GM08714 (cell line): ENCODE measurements around the gene JAKMIP3.

Source experiments
- H3K4me3 ChIP-seq: fragments of 200-500 bp; sonication (Bioruptor generic); 2 replicates; pipeline ENCODE4 v1.5.1; 2014; ENCODE audit warnings: mild to moderate bottlenecking, low read length, inconsistent platforms
- ZNF274 ChIP-seq: IDR thresholded peaks from 2 replicates; pipeline ENCODE4 v1.6.1; 2012; ENCODE audit warnings: mild to moderate bottlenecking, low read depth, low read length

JAKMIP3 gene

DNA sequence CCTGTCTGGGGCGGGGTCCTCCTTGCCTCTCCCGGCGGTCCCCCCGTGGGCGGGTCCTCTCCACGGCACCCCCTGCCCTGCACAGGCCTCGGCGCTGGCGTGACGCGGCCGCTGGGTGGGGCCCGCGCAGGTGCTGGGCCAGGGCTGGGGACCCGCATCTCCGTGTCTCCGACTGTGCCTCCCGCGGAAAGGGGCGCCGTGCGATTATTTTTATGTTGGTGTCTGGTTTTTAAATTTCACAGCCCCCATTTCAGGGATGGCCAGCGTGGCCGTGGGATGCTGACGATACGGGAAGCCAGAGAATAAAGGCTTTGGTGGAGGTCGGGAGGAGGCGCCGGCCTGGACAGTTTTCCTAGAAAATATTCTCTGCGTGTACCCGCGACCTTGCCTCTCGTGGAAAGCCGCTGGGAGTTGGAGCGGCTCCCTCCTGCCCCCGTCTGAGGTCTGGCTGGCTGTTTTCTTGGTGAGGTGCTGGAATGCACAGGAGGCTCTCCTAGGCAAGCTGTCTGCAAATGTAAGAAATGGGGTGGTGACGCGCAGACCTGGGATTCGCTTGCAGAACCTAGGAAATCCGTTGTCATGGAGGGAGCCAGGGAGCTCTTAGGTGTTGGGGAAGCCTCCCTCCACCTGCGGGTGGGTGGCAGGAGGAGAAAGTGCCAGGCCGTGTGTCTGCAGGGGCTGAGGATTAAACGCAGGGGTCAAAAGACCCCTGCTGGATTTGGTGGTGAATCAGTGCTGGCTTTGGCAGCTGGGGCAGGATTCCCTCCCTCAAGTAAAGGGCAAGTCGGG is 28.7 kb upstream of the JAKMIP3 start:
- no peak overlapping the region for H3K4me3 ChIP-seq
- TF ChIP-seq ZNF274 = no peak

DNA sequence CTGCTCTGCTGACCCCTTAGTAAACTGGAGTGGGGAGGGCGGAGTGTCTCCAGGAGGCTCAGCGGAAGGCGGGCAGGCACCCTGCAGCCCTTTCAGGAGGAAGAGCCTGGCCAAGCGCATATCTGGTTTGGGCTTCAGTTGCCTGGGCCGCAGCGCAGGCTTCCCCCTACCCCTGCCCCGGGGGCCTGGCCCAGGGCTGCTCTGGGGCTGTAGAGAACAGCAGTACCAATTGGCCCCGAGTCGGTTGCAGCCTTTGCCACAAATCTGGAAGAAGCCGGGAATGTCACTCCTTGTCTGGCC is 28.1 kb upstream of the JAKMIP3 start:
- no peak overlapping the region for H3K4me3 ChIP-seq
- no peak for TF ChIP-seq ZNF274

DNA sequence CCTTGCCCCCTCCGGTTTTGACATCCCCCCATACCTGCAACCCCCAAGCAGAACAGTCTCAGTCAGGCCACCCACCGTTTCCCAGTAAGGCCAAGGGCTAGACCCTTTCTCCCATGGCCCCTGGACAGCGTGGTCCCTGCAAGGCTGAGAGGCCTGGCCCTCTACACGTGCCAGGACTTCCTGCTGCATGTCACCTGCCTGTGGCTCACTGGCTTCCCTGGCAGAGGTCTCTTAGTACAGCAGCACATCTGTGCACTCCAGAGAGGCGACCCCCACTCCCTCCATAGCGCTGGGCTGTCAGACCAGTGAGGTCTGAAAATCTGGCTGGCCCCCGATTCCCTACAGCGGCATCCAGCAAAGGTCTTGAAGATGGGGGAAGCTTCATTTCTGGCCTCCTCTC is 26.4 kb upstream of the JAKMIP3 start:
- H3K4me3 ChIP-seq = no peak overlapping the region
- no peak for TF ChIP-seq ZNF274

DNA sequence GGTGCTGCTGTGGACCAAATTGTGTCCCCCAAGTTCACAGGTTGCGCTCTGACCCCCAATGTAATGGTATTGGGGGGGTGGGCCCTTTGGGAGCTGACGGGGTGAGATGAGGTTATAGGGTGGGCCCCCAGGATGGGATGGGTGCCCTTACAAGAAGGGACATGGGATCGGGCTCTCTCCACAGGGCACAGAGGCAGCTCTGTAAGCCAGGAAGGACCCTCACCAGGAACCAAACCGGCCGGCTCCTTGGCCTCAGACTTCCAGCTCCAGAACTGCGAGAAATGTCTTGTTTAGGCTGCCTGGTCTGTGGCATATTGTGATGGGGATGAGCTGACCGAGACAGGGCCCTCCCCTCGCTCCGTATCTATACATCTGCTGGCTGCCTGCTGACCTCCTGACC is 25.7 kb upstream of the JAKMIP3 start:
- TF ChIP-seq ZNF274 = no peak
- H3K4me3 ChIP-seq = no peak overlapping the region

DNA sequence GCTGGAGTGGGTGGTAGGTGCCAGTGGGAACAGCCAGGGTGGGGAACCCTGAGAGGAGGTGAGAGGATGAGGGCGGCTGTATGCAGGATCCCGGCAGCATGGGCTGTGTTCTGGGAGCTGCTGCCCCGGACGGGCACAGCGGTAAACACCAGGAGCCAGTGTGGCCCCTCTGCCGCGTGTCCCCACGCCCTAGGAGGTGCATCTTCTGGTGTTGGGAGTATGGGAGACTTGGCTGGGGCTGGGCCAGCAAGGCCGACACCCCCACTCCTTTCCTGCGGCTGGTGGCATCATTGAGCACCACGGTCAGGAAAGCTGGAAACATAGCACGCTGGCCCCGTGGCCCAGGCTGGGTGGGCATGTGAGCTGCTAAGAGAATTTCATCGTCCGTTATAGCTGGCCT is 24.4 kb upstream of the JAKMIP3 start:
- no peak for TF ChIP-seq ZNF274

DNA sequence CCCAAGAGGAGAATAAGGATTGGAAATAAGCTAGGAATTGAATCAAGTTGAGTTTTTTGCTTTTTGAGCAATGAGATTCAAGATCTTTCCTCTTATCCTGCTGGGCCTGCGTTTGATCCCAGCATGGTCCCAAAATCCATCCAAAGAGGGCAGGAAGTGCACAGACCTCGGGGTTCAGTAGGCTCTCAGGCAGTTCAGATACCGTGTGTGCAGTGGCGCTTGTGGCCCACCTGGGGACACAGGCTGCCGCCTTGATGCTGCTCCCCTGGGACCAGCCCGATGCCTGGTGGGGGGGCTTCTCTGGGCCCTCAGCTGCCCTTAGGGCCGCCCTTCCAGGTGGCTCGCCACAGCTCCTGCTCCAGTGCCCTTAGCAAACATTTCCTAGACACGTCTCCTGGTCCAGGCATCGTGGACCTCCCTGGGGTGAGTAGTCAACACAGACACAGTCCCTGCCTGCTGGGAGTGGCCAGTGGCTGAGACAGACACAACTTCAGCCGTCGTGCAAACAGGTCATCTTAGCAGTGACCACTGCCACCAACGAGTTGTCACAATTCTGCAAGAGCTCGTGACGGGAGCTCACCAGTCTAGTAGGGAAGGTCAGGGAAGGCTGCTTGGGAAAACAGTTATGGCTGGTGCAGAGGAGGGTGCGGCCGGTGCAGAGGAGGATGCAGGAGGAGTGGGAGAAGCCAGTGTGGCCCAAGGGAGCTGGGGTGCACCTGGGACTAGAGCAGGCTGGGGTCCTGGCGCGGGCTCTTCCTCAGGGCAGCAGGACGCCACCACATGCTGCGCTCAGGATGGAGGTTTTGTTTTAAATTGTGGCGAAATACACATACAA is 21.7 kb upstream of the JAKMIP3 start:
- no peak overlapping the region for H3K4me3 ChIP-seq
- no peak for TF ChIP-seq ZNF274

More for the DNA sequence above, 24.4 kb upstream of the JAKMIP3 start:
- no peak overlapping the region for H3K4me3 ChIP-seq

DNA sequence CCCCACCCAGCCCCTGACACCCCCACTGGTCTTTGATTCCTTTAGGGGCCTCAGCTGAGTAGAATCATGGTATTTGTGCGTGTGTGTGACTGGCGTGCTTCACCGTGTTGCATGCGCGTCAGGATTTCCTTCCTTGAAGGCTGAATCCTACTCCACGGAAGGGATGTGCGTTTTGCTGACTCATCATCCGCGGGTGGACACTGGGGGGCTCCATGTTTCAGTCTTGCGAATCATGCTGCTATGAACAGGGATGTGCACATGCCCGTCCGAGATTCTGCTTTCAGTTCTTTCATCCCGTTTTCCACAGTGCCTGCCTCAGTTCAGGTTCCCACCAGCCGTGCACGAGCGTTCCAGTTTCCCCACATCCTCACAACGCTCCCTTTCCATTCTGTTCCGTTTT is 20.9 kb upstream of the JAKMIP3 start:
- no peak for TF ChIP-seq ZNF274
- H3K4me3 ChIP-seq = no peak overlapping the region

DNA sequence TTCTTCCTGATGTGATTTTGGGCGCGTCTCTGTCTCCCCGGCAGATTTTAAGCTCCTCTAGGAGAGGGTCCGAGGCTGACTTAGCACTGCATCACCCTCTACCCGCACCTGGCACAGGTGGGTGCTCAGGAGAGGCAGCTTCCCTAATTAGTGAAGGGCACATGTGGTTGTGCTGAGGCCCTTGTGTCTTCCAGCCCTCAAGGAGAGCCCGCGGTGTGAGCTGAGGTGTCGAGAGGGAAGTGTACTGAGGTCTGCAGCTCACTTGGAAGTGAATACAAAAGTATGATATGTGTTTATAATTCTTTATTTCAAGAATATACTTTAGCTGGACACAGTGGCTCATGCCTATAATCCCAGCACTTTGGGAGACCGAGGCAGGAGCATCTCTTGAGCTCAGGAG is 20.4 kb upstream of the JAKMIP3 start:
- TF ChIP-seq ZNF274 = no peak

DNA sequence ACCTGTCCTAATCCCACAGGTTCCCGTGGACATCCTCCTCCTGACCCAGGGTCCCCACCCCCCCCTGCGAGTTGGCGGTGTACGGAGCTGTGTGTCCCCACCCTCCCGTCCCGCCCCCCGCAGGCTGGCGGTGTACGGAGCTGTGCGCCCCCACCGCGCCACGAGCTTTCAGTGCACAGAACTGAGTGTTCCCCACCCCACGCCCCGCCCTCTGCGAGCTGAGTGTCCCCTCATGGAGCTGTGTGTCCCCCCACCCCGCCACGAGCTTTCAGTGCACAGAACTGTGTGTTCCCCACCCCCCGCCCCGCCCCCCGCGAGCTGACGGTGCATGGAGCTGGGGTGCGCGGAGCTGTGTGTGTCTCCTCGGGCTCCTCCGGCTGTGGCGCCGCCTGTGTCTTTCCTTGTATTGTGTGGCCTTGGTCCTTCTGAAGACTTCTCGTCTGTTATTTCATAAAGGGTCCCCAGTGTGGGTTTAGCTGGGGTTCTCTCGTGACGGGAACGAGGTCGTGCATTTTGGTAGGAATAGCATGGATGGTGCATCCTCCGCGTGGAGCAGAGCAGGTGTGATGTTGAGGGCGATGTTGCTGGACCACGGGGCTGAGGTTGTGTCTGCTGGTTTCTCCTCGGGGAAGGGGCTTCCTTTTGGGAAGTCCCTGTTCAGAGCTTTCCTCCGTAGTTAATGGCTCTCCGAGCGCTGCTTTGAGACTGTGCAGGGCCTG is 18.0 kb upstream of the JAKMIP3 start:
- no peak for TF ChIP-seq ZNF274

More for the DNA sequence above, 20.4 kb upstream of the JAKMIP3 start:
- H3K4me3 ChIP-seq = no peak overlapping the region

DNA sequence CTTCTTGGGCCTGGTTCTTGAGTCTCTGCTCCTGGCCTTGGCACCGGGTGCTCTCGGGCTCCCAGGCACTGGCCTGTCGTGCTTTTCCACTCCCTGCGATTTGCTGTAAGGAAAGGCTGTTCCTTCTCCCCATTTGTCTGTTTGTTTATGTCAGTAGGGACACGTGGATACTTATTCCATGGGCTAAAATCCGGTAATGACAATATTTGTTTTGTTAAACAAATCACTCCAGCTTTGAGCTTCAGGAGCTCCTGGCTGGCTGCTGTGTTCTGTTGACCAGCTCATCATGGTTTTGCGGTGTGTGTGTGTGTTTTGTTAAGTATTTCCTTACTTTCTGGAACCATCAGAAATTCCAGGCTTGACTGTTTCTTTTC is 17.5 kb upstream of the JAKMIP3 start:
- no peak overlapping the region for H3K4me3 ChIP-seq
- TF ChIP-seq ZNF274 = no peak

More for the DNA sequence above, 18.0 kb upstream of the JAKMIP3 start:
- no peak overlapping the region for H3K4me3 ChIP-seq

DNA sequence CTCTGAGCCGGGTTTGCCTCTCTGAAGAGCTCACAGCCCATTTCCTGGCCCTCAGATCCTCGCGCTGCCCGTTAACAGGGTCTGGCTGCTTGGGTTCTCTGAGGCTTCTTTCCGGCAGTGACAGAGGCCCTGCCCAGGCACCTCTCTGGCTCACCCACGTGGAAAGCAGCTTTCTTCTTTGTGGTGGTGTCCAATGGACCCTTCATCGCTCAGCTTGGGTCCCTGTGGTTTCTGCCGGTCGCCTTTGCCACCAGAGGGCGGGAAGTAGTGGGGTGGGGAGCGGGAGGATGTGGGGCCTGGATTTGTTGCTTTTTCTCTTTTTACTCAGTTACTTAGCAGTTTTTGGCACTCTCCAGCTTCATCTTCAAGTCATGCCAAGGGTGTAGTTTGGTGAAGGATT is 15.6 kb upstream of the JAKMIP3 start:
- TF ChIP-seq ZNF274 = no peak
- no peak overlapping the region for H3K4me3 ChIP-seq

DNA sequence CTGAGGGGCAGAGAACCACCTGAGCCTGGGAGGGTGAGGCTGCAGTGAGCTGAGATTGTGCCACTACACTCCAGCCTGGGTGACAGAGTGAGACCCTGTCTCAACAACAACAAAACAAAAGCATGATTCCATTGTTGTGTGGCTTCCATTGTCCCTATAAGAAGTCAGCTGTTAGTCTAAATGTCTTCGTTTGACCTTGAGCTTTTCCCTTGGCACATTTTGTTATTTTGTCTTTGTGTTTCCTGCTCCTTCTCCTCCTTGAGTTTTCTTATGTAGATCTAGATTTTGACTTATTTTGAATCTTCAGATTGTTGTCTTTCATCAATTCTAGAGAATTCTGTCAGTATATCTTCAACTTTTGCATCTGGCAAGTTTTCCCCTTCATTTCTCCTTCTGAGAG is 13.6 kb upstream of the JAKMIP3 start:
- H3K4me3 ChIP-seq = no peak overlapping the region
- TF ChIP-seq ZNF274 = no peak

DNA sequence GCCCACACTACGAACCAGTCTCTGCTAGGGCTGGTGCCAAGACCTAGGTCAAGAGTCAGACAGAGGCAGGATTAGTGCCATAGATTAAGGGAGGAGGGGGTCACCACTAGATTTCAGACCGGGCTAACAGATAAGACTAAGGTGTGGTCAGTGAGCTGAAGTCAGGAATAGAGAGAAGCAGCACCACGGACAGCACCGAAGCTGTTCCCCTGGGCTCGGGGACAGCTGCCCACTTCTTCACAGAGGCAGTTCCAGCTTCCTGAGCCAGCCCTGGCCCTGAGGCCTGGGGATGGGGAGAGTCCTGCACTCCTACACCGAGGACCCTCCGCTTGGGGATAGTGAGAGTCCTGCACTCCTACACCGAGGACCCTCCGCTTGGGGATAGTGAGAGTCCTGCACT is 11.2 kb upstream of the JAKMIP3 start:
- H3K4me3 ChIP-seq = no peak overlapping the region
- no peak for TF ChIP-seq ZNF274

DNA sequence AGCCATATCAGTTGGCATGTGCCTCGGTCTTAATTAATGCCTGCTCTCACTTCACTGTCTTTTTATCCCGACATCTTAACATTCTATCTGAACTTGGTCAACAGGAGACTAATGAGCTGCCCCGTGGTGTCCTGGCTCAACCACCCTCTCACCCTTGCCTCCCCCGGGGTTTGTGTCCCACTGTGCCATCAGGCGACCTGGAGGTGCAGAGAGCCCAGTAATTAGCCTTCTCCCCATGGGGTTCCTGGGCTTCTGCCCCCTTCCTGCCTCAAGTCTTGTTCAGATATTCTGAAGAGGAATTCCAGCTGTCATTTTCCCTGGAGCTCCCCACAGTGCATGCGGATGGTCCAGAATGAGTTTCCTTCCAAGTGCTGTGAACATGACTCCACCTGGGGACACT is 10.1 kb upstream of the JAKMIP3 start:
- H3K4me3 ChIP-seq = no peak overlapping the region
- no peak for TF ChIP-seq ZNF274

DNA sequence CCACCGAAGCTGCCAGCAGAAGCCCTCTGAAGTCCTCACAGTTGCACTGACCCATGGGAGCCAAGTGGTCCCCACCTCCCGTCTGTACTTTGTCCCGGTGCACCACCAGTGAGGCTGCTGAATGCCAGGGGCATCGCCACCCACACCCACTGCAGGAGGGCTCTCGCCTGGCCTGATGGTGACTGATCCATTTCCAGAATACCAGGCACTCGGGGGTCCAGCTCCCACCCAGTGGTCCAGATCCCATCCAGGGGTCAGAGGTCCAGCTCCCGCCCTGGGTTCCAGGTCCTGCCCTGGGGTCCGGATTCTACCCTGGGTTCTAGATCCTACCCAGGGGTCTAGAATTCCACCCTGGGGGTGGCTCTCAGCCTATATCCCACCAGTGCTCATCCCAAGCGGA is 9.1 kb upstream of the JAKMIP3 start:
- no peak for TF ChIP-seq ZNF274
- H3K4me3 ChIP-seq = no peak overlapping the region

DNA sequence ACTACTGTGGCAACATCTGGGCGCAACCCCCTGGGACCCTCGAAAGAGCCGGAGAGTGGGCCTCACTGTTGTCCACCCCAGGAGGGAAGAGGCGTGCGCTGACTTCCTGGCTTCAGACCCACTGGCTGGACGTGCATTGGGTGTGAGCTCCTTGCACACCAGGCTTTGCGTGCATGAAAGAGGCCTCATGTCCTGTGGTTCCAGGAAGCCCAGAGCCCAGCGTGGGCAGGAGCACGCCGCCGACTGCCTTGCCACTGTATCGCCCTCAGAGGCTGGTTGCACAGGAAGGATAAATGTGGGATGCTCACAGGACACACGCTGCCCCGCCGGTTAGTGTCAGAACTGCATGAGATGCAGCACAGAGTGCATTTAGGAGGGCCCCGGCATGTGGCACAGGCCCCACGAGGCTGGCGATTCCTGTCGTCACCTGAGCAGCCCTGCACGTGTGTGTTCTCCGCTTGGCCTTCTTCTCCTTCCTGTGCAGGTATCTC is 8.5 kb upstream of the JAKMIP3 start:
- H3K4me3 ChIP-seq = no peak overlapping the region
- no peak for TF ChIP-seq ZNF274
